GM12878 (cell line): Measurements from ENCODE around the gene RACGAP1. TPM values are rescaled to one million over a fixed set of nuclear protein-coding genes. Genes with fewer than 3 reads are reported as not detected.

ENCODE experiments used
- ATAC-seq: fragments of 200-7000 bp; cut with Tn5 transposase; 3 replicates; pipeline ENCODE4 v1.9.1; 2020; ENCODE audit warnings: mild to moderate bottlenecking, moderate library complexity
- BruUV-seq: library from RNA; stranded (reverse); fragments of 400-500 nt; replicated peaks from 2 replicates; lab custom pipeline; 2021; lab: Mats Ljungman, UMichigan
- CTCF ChIA-PET: fragments of 300-600 bp; sonication (Branson Sonifier 250); formaldehyde crosslinking; extraction: SDS; loops from one replicate; lab custom pipeline; 2021; ENCODE audit warnings: inconsistent platforms; lab: Yijun Ruan, JAX
- POLR2A ChIA-PET: fragments of 350-600 bp; formaldehyde crosslinking; extraction: SDS; loops from one replicate; lab custom pipeline; 2021; ENCODE audit warnings: inconsistent platforms; lab: Charles Lee
- RAD21 ChIA-PET: fragments of 300-600 bp; sonication (Branson Sonifier 250); formaldehyde crosslinking; loops from one replicate; lab custom pipeline; 2023; ENCODE audit warnings: antibody characterized with exemption; ENCODE audit not compliant: unreplicated experiment; lab: Charles Lee
- SMC1A ChIA-PET: fragments of 300-600 bp; sonication (Branson Sonifier 250); formaldehyde crosslinking; loops from one replicate; lab custom pipeline; 2023; ENCODE audit not compliant: unreplicated experiment, uncharacterized antibody; lab: Charles Lee
- DNase-seq: peaks from one replicate; pipeline ENCODE4 v3.0.0-alpha.2; 2011; ENCODE audit warnings: low read depth, low spot score
- FAIRE-seq: peaks from 3 replicates; lab custom pipeline; 2011; peaks lifted over from hg19 to GRCh38; lab: Jason Lieb, UNC
- H2AFZ ChIP-seq: 2 replicates; pipeline ENCODE4 v1.6.0; 2011; ENCODE audit warnings: low read depth, low read length, control low read depth; ENCODE audit not compliant: control insufficient read depth
- H3K27ac ChIP-seq: 2 replicates; pipeline ENCODE4 v1.5.1; 2011; ENCODE audit warnings: control low read depth; ENCODE audit not compliant: control insufficient read depth, insufficient read depth
- H3K27me3 ChIP-seq, 2 experiments: replicated peaks in 1 of 2; 2 replicates each; pipeline versions ENCODE4 v1.6.0 to v1.6.1; 2011; ENCODE audit warnings: low read length in 1 of 2; ENCODE audit not compliant: control insufficient read depth in 2 of 2, insufficient read depth in 2 of 2
- H3K36me3 ChIP-seq, 2 experiments: 2 replicates each; pipeline ENCODE4 v1.5.1; 2011; ENCODE audit warnings: low read length in 1 of 2; ENCODE audit not compliant: control insufficient read depth in 2 of 2, insufficient read depth in 2 of 2
- H3K4me1 ChIP-seq: 2 replicates; pipeline ENCODE4 v1.6.1; 2011; ENCODE audit warnings: mild to moderate bottlenecking, low read length, moderate library complexity, mixed read lengths; ENCODE audit not compliant: control insufficient read depth, insufficient read depth
- H3K4me2 ChIP-seq: 2 replicates; pipeline ENCODE4 v1.6.0; 2011; ENCODE audit warnings: control low read depth; ENCODE audit not compliant: control insufficient read depth, insufficient read depth
- H3K4me3 ChIP-seq: fragments of 200-600 bp; sonication (generic); 2 replicates; pipeline ENCODE4 v1.5.1; 2016
- H3K79me2 ChIP-seq: 2 replicates; pipeline ENCODE4 v1.6.0; 2011; ENCODE audit warnings: low read length; ENCODE audit not compliant: control insufficient read depth, insufficient read depth
- H3K9ac ChIP-seq: 2 replicates; pipeline ENCODE4 v1.8.0; 2011; ENCODE audit warnings: low read length, control low read depth, mixed read lengths; ENCODE audit not compliant: control insufficient read depth, insufficient read depth
- H3K9me3 ChIP-seq: replicated peaks from 3 replicates; pipeline ENCODE4 v1.5.1; 2011; ENCODE audit warnings: mild to moderate bottlenecking, low read length; ENCODE audit not compliant: control insufficient read depth, insufficient read depth
- H4K20me1 ChIP-seq: 2 replicates; pipeline ENCODE4 v1.6.0; 2011; ENCODE audit not compliant: control insufficient read depth, insufficient read depth
- ATF7 ChIP-seq: fragments of 450-650 bp; IDR thresholded peaks from 2 replicates; pipeline ENCODE4 v1.6.1; 2016; ENCODE audit warnings: low read depth, mild to moderate bottlenecking
- BCL11A ChIP-seq: IDR thresholded peaks from 2 replicates; pipeline ENCODE4 v1.6.1; 2011; ENCODE audit warnings: low read depth, low read length
- EED ChIP-seq: sonication (generic); IDR thresholded peaks from 2 replicates; pipeline ENCODE4 v1.6.1; 2016; ENCODE audit warnings: antibody characterized with exemption, low read depth
- ETV6 ChIP-seq, 2 experiments: fragments of 450-650 bp in 1 of 2; IDR thresholded peaks in 1 of 2; conservative IDR thresholded peaks in 1 of 2; 2 replicates each; pipeline ENCODE4 v1.6.1; 2014; ENCODE audit warnings: antibody characterized with exemption in 1 of 2, borderline replicate concordance in 1 of 2, low read depth in 1 of 2, mild to moderate bottlenecking in 1 of 2, moderate library complexity in 1 of 2
- FOXK2 ChIP-seq: fragments of 450-650 bp; IDR thresholded peaks from 2 replicates; pipeline ENCODE4 v1.6.1; 2017; ENCODE audit warnings: mild to moderate bottlenecking, moderate library complexity
- KAT2A ChIP-seq: conservative IDR thresholded peaks from 2 replicates; pipeline ENCODE4 v1.6.1; 2011; ENCODE audit warnings: low read depth, low read length; ENCODE audit not compliant: control insufficient read depth
- NR2C2 ChIP-seq: IDR thresholded peaks from 2 replicates; pipeline ENCODE4 v1.6.1; 2011; ENCODE audit warnings: borderline replicate concordance, low read depth; ENCODE audit not compliant: control insufficient read depth, insufficient read length
- NR2F1 ChIP-seq: fragments of 450-650 bp; conservative IDR thresholded peaks from 2 replicates; pipeline ENCODE4 v1.6.1; 2017; ENCODE audit warnings: mild to moderate bottlenecking
- RB1 ChIP-seq: fragments of 450-650 bp; formaldehyde crosslinking; IDR thresholded peaks from 2 replicates; pipeline ENCODE4 v1.6.1; 2017; ENCODE audit warnings: mild to moderate bottlenecking, borderline replicate concordance
- RBBP5 ChIP-seq: fragments of 200-600 bp; sonication (generic); conservative IDR thresholded peaks from 2 replicates; pipeline ENCODE4 v1.6.1; 2016
- SIN3A ChIP-seq: IDR thresholded peaks from 2 replicates; pipeline ENCODE4 v1.6.1; 2012; ENCODE audit warnings: low read depth, low read length, improper control_type of control experiment
- ZNF24 ChIP-seq: fragments of 450-650 bp; IDR thresholded peaks from 2 replicates; pipeline ENCODE4 v1.6.1; 2017; ENCODE audit warnings: antibody characterized with exemption, mild to moderate bottlenecking
- whole genome bisulfite sequencing: methylation state at CpG from one replicate; pipeline ENCODE4 v1.1.6; 2016; ENCODE audit warnings: low lambda C conversion rate; ENCODE audit not compliant: insufficient replicate concordance, insufficient coverage; ENCODE audit errors: missing lambda C conversion rate; 5-methylcytosine and 5-hydroxymethylcytosine counted together
- in situ Hi-C: fragments of 300-500 bp; cut with MboI; formaldehyde crosslinking; loops from 9 replicates; pipeline ENCODE4 v1.14.3; 2018; ENCODE audit warnings: mixed read lengths
- intact Hi-C: fragments of 100-400 bp; cut with micrococcal nuclease; formaldehyde crosslinking; loops from one replicate; pipeline ENCODE4 v1.14.2; 2022; ENCODE audit not compliant: unreplicated experiment
- polyA plus RNA-seq, 11 experiments: library from polyadenylated mRNA; depleted of rRNA in 4 of 11; unstranded in 6 of 11; stranded (reverse) in 5 of 11; fragments of >200 nt; fragmentation: Nextera tagmentation in 4 of 11; fragmentation: Illumina TruSeq in 1 of 11; extraction: Ambion mirVana in 4 of 11; extraction: Trizol in 1 of 11; gene quantifications; 1 replicate in 1 of 11; 2 replicates in 10 of 11; pipeline versions ENCODE4 v1.2.1 to v1.2.3, GENCODE V29; 2011 to 2016; ENCODE audit warnings: inconsistent platforms in 2 of 11, missing spikeins in 2 of 11, low read depth in 1 of 11
- total RNA-seq, 4 experiments: library from RNA; depleted of rRNA in 3 of 4; stranded (reverse); fragments of >200 nt in 3 of 4; fragmentation: Illumina TruSeq in 1 of 4; extraction: Trizol in 1 of 4; gene quantifications; 2 replicates each; pipeline versions ENCODE4 v1.2.1 to v1.2.3, GENCODE V29; 2013 to 2021
- TF ChIP-seq, protein P1 (sequence below): IDR thresholded peaks from 2 replicates; pipeline ENCODE4 v1.6.1; 2012; ENCODE audit warnings: low read depth, low read length, improper control_type of control experiment
- TF ChIP-seq, protein P2 (sequence below): fragments of 450-650 bp; formaldehyde crosslinking; IDR thresholded peaks from 2 replicates; pipeline ENCODE4 v1.4.0; 2022; ENCODE audit warnings: mild to moderate bottlenecking, moderate library complexity
- TF ChIP-seq, protein P3 (sequence below): fragments of 450-650 bp; IDR thresholded peaks from 2 replicates; pipeline ENCODE4 v1.6.1; 2018; ENCODE audit warnings: borderline replicate concordance, mild to moderate bottlenecking; ENCODE audit not compliant: partially characterized antibody

The RACGAP1 gene
- total and polyA plus RNA-seq, 10 of the 15 experiments (the other 5 are each of a cell fraction or from before 2014, with no cell fraction given) = 32.4 to 87.9 (median 76.2) TPM

DNA sequence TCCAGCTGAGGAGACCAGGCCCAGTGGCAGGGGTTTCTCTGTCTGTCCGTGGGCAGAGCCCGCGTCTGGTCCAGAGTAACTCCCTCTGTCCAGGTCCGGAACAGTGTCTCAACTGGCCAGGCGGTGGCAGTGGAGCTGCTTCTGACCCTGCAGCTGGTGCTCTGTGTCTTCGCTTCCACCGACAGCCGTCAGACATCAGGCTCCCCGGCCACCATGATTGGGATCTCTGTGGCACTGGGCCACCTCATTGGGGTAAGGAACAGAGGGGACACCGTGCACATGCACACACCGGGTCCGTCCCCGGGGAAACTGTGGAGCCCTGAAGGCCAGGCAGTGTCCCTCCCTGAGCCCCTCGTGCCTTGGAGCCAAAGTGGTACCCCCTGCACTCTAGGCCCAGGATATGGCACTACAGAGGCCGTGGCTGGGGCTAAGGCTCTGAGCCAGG lies 51.0 kb downstream of the RACGAP1 start:
- no TSS peak for BruUV-seq
- DNase-seq (no peak), FAIRE-seq (no peak), ATAC-seq (peak; percentile 39)
- Histone ChIP-seq H3K36me3 (no peaks in the 10 kb centered on the region), H3K4me1 (no peaks in the 10 kb centered on the region), H3K27ac (no peak overlapping the region), H3K4me2 (no peak overlapping the region), H3K27me3 (peaks cover 0 to 1% of the 10 kb centered on the region in 2 experiments; a peak in 1 of 4 replicates), H4K20me1 (no peaks in the 10 kb centered on the region), H3K9ac (no peak overlapping the region), H2AFZ (no peak overlapping the region), H3K4me3 (no peak overlapping the region), H3K79me2 (no peaks in the 10 kb centered on the region), H3K9me3 (no peaks in the 10 kb centered on the region)
- intact Hi-C loops (no loop called here), in situ Hi-C loops (loop anchor here (5.0 kb wide), 1 partner anchor 93 kb away; no protein-coding TSS in a partner anchor)
- SMC1A ChIA-PET = no interaction called here
- 68% methylated on average over 15 of the region's 15 CpGs for WGBS
- RAD21 ChIA-PET = interaction anchor here (1.0 kb wide), 1 partner anchor 65 kb away, joined by 3 read pairs; no protein-coding TSS in a partner anchor
- POLR2A ChIA-PET = no interaction called here
- CTCF ChIA-PET = interaction anchor here (0.8 to 1.6 kb wide), 2 partner anchors 8 to 101 kb away, joined by 3 to 4 read pairs; no protein-coding TSS in a partner anchor
- TF ChIP-seq, protein P1, sequence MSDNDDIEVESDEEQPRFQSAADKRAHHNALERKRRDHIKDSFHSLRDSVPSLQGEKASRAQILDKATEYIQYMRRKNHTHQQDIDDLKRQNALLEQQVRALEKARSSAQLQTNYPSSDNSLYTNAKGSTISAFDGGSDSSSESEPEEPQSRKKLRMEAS = no peak
- TF ChIP-seq, protein P2, sequence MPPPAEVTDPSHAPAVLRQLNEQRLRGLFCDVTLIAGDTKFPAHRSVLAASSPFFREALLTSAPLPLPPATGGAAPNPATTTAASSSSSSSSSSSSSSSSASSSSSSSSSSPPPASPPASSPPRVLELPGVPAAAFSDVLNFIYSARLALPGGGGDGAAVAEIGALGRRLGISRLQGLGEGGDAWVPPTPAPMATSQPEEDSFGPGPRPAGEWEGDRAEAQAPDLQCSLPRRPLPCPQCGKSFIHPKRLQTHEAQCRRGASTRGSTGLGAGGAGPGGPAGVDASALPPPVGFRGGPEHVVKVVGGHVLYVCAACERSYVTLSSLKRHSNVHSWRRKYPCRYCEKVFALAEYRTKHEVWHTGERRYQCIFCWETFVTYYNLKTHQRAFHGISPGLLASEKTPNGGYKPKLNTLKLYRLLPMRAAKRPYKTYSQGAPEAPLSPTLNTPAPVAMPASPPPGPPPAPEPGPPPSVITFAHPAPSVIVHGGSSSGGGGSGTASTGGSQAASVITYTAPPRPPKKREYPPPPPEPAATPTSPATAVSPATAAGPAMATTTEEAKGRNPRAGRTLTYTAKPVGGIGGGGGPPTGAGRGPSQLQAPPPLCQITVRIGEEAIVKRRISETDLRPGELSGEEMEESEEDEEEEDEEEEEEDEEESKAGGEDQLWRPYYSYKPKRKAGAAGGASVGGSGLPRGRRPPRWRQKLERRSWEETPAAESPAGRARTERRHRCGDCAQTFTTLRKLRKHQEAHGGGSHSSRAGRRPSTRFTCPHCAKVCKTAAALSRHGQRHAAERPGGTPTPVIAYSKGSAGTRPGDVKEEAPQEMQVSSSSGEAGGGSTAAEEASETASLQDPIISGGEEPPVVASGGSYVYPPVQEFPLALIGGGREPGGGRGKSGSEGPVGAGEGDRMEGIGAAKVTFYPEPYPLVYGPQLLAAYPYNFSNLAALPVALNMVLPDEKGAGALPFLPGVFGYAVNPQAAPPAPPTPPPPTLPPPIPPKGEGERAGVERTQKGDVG = no peak
- TF ChIP-seq NR2F1 (no peak), SIN3A (no peak), BCL11A (no peak), KAT2A (no peak), RB1 (no peak), EED (no peak), ETV6 (conservative IDR thresholded peaks at IDR 0.05 in 1 of 2, IDR thresholded peaks at IDR 0.05 in 1 of 2; ENCODE audit: borderline replicate concordance in 1 of 2, low read depth in 1 of 2) (no peak), ZNF24 (no peak), RBBP5 (no peak), NR2C2 (no peak), FOXK2 (no peak), ATF7 (no peak)
- TF ChIP-seq, protein P3, sequence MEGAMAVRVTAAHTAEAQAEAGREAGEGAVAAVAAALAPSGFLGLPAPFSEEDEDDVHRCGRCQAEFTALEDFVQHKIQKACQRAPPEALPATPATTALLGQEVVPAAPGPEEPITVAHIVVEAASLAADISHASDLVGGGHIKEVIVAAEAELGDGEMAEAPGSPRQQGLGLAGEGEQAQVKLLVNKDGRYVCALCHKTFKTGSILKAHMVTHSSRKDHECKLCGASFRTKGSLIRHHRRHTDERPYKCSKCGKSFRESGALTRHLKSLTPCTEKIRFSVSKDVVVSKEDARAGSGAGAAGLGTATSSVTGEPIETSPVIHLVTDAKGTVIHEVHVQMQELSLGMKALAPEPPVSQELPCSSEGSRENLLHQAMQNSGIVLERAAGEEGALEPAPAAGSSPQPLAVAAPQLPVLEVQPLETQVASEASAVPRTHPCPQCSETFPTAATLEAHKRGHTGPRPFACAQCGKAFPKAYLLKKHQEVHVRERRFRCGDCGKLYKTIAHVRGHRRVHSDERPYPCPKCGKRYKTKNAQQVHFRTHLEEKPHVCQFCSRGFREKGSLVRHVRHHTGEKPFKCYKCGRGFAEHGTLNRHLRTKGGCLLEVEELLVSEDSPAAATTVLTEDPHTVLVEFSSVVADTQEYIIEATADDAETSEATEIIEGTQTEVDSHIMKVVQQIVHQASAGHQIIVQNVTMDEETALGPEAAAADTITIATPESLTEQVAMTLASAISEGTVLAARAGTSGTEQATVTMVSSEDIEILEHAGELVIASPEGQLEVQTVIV = no peak
